22Rv1 (cell line): ENCODE results near the gene PTGIR.

Experiments used
- CTCF ChIP-seq: fragments of 450-650 bp; IDR thresholded peaks from 2 replicates; pipeline ENCODE4 v1.5.1; 2017; ENCODE audit warnings: mild to moderate bottlenecking
- ZFX ChIP-seq: fragments of 450-650 bp; IDR thresholded peaks from 2 replicates; pipeline ENCODE4 v1.6.1; 2017; ENCODE audit warnings: antibody characterized with exemption, borderline replicate concordance

GRCh38 chr19:46579361-46579879 is 45.5 kb downstream of the PTGIR start:
- TF ChIP-seq CTCF (peak; percentile 38), ZFX (no peak)
